Left renal cortex interstitium (tissue), 4 donors: ENCODE results near the gene PACRG. TPM values are rescaled to one million over a fixed set of nuclear protein-coding genes. Genes with fewer than 3 reads are reported as not detected.

Source experiments
- DNase-seq, 4 donors: peaks; one replicate each; pipeline ENCODE4 v3.0.0-alpha.2; 2013; ENCODE audit warnings: low read depth in 4 of 4, low spot score in 2 of 4, missing footprints in 1 of 4
- polyA plus RNA-seq, 4 donors: library from polyadenylated mRNA; unstranded; fragments of 120-200 nt; gene quantifications; one replicate each; pipeline ENCODE4 v1.2.1, GENCODE V29; 2013; ENCODE audit not compliant: insufficient read length in 4 of 4

PACRG gene
- polyA plus RNA-seq, 4 donors: 13.7 to 20.1 (median 15.1) TPM

DNA sequence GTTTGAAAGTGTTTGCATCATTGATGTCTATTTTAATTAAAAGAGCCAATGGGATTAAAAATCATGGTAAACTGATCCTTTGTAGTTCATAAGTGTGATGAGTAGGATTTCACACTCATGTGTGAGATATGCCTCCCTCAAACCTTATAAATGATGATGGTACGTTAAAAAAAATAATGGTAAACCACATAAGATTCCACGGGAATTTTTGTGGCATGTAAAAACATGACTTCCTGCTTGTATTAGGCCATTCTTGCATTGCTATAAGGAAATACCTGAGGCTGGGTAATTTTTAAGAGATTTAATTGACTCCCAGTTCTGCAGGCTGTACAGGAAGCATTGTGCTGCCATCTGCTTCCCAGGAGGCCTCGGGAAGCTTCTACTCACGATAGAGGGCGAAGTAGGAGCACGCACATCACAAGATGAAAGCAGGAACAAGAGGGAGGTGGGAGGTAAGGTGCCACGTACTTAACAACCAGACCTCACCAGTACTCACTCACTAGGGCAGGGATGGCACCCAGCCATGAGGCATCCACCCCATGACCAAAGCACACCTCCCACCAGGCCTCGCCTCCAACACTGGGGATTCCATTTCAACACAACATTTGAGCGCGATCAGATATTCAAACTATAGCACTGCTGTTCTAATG, 499.2 kb downstream of the PACRG start:
- no peak for DNase-seq

GRCh38 chr6:163228041-163228440, 500.3 kb downstream of the PACRG start:
- DNase-seq: no peak

- DNase-seq: no peak
Observed at GRCh38 chr6:163229050-163229449, 501.3 kb downstream of the PACRG start.

DNA sequence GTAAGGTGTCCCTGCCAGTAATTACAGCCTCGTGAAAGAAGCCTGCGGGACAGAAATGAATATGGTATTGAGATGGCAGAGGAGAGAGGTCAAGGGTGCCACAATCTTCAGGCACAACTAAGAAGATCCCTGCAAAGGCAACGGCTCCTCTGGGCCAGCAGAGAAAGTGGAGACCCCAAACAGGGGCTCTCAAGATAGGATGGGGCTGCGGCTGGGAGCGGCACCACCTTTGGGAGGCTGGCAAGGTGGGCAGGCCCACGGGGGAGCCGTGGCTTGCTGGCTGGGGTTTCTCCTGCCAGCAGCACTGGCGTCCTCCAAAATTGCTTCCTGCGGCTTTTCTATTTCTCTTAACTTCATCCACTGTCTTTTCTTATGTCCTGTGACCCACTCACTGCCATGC, 503.1 kb downstream of the PACRG start:
- DNase-seq: no peak

DNA sequence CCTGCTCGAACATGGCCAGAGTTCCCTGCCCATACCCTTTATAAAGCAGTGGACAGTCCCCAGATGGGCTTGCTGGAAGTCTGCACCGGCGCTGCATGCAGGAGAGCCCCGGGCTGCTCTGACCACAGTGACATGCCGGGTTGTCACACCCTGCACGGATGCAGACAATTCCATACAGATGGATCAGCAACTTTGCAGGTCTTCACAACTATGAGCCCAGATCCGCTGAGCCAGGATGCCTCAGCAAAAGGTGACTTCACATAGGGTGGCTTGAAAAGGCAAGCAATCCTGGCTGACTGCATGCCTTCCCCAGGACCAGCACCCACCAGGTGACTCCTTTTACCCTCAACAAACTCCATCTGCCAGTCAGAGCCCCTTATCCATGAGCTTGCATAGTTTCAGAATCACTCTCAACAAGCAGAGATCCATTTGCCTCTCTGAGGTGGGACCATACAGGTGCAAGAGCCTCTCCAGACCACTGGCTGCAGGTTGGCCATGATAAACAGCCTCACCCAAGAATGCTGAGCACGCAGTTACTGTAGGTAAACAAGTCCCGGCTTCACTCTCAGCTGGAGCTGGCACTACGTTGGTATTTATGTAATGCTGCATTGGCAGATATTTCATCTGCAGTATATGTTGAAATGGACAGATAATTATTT, 503.7 kb downstream of the PACRG start:
- DNase-seq: no peak

DNA sequence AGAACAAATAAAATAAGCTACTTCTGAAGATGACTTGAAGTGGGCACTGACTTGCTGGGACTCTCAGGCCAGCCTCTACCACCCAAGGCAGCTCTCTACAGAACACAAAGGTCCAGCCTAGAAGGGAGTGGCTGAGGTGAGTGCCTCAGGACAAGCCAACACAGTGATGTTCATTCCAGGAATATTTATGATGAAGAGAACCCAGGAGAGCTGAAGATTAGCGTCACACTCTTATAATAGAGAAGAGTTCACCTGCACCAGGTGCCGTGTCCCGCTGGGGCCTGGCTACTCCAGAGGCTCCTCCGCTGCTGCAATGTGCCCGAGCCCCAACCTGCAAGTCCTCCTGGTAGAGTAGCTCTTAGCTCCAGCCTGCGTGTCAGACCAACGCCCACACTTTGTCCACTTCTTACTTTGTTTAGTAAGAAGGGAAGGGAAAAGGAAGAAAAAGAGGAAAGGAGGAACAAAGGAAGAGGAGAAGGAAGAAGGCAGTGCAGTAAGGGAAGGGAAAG, 504.3 kb downstream of the PACRG start:
- DNase-seq: no peak

DNA sequence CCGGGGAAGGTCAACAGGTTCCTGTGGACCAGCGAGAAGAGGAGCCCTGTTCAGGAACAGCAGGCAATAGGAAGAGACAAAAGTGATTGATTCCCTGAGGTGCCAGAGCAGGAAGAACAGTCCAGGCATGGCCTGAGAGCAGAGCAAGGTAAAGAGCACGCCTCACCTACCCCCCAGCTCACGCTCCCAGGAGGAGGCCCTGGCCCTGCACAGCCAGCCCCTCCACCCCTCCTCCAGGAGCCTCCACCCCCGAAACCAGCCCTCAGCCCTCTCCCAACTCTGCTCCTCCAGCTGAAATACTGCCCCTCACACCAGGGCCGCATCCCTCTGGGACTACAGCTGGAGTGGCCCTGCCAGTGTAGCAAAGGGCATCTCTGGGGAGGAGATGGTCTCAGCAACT, 504.9 kb downstream of the PACRG start:
- DNase-seq: no peak

- no peak for DNase-seq
Observed at GRCh38 chr6:163237110-163237509, 509.3 kb downstream of the PACRG start.

DNA sequence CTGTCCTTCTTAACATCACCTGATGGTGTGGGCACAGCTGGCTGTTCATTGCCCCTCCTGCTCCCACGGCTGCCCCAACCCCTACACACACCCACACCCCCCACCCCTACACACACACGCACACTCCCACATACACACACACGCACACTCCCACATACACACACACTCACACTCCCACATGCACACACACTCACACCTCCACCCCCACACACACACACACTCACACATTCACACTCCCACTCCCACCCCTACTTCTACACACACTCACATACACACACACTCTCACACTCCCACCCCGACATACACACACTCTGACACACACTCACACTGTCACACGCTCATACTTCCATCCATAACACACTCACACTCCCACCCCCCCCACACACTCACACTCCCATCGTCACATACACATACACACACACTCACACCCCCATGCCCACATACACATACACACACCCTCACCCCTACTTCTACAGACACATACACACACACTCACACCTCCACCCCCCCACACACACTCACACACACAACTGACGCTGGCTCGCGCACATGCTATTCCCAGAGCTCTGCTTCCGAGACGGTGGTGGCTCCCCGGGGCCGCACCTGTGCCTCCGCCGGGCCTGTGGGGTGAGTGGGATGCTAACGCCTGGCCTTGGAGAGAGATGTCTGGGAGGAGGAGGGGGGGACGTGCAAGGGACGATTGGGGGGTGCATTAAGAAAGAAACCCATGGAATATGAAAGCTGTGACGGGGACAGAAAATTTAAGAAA, 512.0 kb downstream of the PACRG start:
- DNase-seq: no peak

- DNase-seq: no peak
Observed at GRCh38 chr6:163240556-163240955, 512.8 kb downstream of the PACRG start.

GRCh38 chr6:163241683-163242082, 513.9 kb downstream of the PACRG start:
- DNase-seq: no peak

DNA sequence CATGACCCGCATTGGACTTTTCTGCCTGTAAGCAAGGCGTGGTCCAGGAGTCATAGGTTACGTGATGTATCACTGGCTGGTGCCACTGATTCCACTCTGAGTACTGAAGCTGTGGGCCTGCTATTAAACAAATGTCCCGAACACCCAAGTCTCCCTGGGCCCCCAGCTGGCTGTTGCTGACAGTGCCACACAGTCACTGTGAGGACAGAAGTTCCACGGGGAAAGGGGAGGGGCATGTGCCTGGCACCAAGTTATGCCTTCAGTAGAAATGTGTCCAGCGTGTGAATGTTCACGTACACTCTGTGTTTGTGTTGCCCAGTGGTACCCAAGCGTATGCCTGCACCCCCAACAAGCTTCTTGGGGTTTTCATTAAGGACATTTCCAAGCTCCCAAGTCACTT, 515.3 kb downstream of the PACRG start:
- DNase-seq: no peak

- DNase-seq: no peak
Observed at GRCh38 chr6:163243692-163244589, 516.2 kb downstream of the PACRG start.

DNA sequence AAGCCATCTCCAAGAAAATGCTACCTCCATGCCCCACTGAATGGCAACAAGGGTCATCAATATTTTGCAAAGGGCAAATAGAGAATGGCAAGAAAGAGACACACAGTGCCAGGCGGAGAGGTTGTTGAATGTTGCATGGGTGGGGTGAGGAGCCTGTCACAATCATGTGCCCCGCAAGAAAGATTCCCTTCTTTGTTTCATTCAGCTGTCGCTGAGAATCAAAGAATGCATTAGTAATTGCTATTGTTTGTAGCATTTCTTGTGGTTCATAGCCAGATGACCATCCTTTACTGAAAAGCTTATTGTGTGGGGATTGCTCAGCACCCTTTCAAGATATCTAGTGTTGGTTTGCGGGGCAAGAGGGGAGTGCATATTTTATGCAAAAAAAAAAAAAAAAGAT, 520.3 kb downstream of the PACRG start:
- no peak for DNase-seq

GRCh38 chr6:163249651-163250101, 521.9 kb downstream of the PACRG start:
- DNase-seq: no peak

DNA sequence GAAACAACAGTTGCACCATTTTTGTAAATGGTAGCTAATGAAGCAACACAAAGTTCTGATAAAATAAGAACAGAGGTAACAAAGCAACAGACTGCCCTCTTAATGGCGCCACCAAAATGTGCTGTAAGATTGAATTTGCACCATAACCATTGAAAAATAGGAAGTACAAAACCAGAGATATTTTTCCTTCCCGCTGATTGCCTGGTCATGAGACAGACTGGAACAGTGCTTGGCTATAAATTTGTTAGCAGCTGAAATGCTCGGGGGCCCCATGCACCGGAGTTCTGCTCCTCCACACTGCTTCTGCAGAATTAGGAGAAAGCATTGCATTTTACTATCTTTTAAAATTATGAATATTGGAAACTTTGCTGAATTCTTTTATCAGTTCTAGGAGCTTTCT, 522.3 kb downstream of the PACRG start:
- no peak for DNase-seq

DNA sequence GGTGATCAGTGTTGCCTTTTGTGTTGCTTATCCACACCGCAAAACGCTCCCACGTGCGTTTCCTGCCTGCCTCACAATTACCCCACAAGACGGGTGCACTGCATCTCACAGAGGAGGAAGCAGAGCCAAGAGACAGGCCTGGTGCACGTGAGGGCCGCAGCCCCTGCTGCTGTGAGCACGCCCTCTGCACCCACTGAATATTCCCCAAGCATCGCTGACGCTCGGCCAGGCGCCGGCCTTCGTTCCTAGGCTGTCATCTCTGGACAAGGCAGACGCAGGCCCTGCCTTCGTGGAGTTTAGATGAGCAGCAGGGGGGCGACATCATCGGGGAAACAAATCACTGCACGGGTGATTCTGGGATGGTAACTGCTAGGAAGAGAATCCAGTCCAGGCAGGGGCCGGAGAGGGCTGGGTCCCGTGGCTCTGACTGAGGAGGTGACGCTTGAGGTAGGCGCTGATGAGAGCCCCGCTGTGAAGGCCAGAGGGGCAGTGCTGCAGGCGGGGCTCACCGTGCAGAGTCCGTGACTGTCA, 524.4 kb downstream of the PACRG start:
- no peak for DNase-seq

DNA sequence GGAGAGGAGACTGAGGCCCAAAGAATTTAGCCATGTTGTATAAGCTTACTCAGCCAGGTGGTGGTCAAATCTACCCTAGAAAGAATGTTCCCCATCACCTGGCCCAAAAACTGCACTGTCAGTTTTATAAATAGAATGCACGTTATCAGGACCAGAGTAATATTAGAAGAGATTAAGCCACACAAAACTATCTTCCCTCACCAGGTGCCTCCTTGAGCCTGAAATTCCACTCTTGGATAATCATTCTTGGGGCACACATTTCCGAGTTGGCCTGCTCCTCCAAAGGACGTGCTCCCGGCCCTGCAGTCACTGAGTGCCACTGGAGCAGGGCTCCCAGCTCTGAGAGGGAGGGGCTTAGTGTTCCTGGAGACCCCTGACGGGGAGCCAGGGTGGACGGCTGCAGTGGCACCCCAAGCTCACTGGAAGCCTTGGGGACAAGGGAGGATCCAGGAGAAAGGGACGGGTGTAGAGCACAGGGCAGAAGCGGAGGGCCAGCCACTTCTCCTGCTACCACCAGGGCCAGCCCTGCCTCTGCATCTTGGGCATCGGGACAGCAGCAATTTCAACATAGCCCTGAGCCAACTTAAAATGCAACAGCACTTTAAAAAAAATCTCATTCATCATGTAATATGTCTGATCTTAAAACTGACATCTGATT, 525.9 kb downstream of the PACRG start:
- no peak for DNase-seq

DNA sequence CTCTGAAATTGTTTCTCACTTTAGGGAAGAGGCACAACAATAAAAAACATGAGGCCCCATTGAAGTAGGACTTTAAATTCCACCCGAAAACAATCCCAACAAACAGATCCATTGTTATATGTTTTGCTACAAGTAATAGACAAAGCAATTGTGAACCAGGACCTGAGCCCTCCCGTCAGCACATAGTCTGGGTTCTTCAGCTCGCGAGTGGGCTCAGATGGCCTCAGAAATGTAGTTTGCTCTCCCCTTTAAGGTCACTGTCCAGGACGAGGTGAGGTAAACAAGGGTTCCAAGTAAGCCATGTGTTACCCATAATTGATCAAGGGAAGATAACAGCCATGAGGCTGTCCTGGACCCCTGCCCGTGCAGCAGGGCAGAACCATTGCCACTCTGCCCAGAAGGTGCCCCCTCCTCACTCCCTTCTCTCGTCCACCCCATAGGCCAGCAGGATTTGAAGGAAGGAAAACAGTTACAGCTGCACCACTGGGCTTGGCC, 526.6 kb downstream of the PACRG start:
- DNase-seq: no peak

- no peak for DNase-seq
Observed at GRCh38 chr6:163255265-163255664, 527.5 kb downstream of the PACRG start.
